ENCODE data around the gene ELMOD3. TPM values are rescaled to one million over a fixed set of nuclear protein-coding genes. Genes with fewer than 3 reads are reported as not detected.
"Not testable (repeated sequence)": the region's sequence is repeated elsewhere in the genome, so short reads cannot be mapped to it uniquely, and the experiment has no call there.

ELMOD3 gene
- total RNA-seq, 1 experiment from 2014 or later, result 14.6 TPM

GRCh38 chr2:85329181-85329651 is 25.4 kb upstream of the ELMOD3 start:
- DNase-seq (ENCODE audit: low spot score), result no peak

GRCh38 chr2:85329701-85330100 is 24.9 kb upstream of the ELMOD3 start:
- not testable (repeated sequence) for DNase-seq (ENCODE audit: low spot score)

- DNase-seq (ENCODE audit: low spot score), result no peak
These were observed 23.5 kb upstream of the ELMOD3 start for GRCh38 chr2:85330839-85331636.

DNA sequence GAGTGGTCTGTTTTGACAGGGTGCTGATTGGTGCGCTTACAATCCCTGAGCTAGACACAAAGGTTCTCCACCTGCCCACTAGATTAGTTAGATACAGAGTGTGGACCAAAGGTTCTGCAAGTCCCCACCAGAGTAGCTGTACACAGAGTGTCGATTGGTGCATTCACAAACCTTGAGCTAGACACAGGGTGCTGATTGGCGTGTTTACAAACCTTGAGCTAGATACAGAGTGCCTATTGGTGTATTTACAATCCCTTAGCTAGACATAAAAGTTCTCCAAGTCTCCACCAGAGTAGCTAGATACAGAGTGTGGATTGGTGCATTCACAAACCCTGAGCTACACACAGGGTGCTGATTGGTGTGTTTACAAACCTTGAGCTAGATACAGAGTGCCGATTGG is 20.7 kb upstream of the ELMOD3 start:
- not testable (repeated sequence) for DNase-seq (ENCODE audit: low spot score)

GRCh38 chr2:85334928-85335327 is 19.6 kb upstream of the ELMOD3 start:
- no peak for DNase-seq (ENCODE audit: low spot score)

DNA sequence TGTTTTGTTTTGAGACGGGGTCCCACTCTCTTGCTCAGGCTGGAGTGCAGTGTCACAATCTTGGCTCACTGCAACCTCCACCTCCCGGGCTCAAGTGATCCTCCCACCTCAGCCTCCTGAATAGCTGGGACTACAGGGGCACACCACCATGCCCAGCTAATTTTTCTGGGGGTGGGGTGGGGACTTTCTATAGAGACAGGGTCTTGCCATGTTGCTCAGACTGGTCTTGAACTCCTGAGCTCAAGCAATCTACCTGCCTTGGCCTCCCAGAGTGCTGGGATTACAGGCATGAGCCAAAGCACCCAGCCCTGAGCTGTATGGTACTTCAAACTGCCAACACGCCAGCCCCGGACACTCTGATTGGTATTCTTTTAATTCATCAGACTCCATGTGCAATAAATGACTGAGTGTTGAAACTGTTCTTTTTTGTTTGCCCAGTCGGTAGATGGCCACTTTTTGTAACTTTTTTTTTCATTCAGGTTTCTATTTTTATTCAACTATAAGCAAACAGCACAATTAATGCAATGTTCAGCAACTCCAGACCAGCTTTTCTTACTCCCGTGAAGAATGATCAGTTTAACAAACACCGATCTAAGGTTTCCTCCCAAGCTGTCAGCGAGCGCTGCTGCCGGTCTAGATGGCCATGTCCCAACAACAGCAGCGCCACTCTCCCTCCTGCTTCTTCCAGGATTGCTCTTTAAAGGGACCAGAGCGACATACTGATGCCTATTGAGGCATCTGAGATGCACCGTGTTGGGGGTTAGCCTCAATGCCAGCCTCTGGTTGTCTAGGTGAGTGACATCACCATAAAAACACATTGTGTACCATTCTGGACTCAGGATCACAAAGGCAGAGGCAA is 14.3 kb upstream of the ELMOD3 start:
- DNase-seq (ENCODE audit: low spot score), result no peak

- no peak for DNase-seq (ENCODE audit: low spot score)
These were observed 13.1 kb upstream of the ELMOD3 start for GRCh38 chr2:85341269-85342029.

DNA sequence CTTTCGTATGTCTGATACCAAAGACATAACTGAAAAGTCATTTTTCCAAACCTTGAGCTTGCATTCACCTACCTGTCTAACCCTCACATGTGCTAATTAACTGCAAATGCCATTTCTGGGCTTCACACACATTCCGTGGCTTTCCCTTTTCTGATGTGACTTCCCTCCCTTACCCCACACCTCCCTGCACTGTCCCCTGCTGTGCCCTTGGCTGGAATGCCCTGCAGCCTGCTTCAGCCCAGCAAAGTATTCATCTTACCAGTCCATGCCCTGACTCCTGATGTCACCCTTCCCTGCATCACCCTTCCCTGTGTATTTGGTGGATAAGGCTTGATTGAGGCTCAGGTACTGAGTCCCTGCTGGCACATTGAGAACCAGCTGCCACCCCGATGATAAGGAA is 12.4 kb upstream of the ELMOD3 start:
- DNase-seq (ENCODE audit: low spot score), result no peak

DNA sequence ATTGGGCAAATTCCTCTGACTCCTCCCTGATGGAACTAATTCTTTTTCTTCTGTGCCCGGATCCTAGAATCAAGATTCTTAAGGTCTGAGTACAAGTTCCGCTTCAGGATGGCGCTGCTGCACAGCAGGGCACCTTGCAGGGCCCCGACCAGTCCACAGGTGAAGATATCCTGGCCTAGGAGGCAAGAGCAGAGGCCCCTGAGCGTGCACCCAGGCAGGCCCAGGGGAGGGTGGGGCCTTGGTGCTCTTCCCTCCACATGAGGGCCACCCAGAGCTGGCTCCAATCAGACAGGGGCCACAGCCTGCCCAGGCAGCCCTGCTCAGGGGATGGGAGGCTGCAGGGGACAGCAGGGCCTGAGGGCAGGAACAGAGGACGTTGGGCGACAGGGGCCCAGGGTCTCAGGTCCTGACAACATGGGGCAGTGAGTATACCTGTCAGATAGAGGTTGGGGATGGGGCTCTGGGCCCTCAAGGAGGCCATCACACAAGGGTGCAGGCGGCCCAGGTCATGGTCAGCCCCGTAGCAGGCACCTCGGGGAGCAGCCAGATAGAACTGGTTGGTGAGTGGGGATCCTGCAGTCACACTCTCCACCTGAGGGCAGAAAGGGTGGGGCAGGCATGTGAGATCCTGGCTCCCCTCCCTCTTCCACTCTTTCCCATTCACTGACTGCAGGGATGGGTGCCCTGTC is 11.2 kb upstream of the ELMOD3 start:
- not testable (repeated sequence) for DNase-seq (ENCODE audit: low spot score)

DNA sequence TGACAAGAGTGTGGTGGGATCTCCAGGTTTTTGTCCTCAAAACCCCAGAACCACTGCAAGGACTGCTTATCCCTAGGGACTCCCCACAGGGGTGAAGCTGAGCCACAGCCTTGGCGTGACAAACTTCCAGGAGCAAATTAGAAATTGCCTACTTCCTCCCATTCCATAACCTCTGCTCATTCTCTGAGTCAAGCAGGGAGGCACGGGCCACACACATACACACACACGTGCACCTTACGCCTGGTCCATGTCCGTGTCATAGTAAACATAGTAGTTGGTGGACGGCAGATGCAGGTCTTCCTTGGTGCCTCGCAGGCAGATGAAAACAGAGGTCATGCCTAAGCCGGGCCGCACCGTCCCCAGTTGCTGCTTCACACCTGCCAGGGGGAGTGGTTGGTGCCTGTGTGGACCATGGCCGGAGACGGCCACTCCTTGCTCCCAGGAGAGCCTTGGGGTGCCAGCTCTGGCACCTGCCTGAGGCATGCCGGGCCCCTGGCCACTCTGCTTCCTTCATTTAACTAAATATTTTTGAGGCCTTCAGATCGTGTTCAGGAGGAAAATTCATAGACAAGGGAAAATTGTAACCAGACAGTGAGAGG is 10.1 kb upstream of the ELMOD3 start:
- DNase-seq (ENCODE audit: low spot score), result no peak

- no peak for DNase-seq (ENCODE audit: low spot score)
These were observed 7.0 kb upstream of the ELMOD3 start for GRCh38 chr2:85347599-85347998.

DNA sequence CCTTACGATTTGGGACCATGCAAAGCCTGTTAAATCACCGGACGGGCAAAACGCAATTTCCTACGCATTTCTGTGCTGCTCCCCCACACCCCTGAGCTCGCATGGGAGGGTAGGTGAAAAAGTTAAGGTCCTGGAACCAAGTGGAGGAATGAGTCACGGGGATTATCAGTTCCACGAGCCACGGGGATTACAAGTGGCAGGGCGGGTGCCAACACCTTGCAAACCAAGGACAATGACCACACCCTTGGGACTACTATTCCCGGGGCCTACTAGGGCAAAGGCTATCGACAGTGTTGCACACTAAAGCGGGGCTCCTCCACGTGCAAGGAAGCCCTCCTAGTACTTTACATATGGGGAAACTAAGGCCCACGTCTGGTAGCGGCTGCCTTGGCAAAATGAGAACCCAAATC is 688 bp upstream of the ELMOD3 start:
- no peak for DNase-seq (ENCODE audit: low spot score)

- DNase-seq (ENCODE audit: low spot score), result no peak
These were observed 473 bp downstream of the ELMOD3 start for GRCh38 chr2:85355073-85355410.

GRCh38 chr2:85355521-85355920 is 952 bp downstream of the ELMOD3 start:
- no peak for DNase-seq (ENCODE audit: low spot score)

- DNase-seq (ENCODE audit: low spot score), result no peak
These were observed 1.6 kb downstream of the ELMOD3 start for GRCh38 chr2:85356186-85356585.

DNA sequence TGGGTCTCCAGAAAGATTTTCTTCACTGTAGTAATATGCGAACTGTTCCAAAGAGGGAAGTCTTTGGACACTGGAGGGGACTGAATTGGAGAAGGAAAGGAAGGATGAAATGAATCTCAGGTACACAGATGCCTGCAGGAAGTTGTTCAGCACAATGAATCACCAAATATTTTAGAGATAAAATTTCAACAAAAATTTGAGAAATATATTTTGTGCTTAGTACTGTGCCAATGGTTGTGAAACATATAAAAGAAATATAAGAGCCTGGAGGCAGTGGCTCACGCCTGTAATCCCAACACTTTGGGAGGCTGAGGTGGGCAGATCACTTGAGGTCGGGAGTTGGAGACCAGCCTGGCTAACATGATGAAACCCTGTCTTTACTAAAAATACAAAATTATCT is 3.2 kb downstream of the ELMOD3 start:
- DNase-seq (ENCODE audit: low spot score), result no peak

GRCh38 chr2:85362653-85363387 is 8.3 kb downstream of the ELMOD3 start:
- DNase-seq (ENCODE audit: low spot score), result not testable (repeated sequence)

GRCh38 chr2:85367180-85367579 is 12.6 kb downstream of the ELMOD3 start:
- no peak for DNase-seq (ENCODE audit: low spot score)

DNA sequence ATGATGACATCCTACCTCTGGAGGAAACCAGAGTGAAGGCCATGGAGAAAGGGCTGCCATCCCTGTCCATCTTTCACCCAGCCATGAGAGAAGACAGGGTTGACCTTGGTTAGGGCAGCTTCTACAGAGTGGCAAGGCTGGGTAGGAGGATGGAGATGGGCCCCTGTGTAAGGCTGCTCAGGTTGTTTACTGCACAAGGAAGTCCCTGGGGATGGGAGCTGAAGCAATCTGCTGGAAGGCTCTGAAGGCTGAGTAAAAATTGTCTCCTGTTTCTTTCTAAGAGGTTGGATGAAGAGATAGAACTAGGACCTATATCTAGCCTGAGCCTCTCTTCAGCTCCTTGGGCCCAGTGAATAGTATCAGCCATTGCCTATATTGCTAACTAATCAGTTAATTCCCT is 14.4 kb downstream of the ELMOD3 start:
- DNase-seq (ENCODE audit: low spot score), result no peak

DNA sequence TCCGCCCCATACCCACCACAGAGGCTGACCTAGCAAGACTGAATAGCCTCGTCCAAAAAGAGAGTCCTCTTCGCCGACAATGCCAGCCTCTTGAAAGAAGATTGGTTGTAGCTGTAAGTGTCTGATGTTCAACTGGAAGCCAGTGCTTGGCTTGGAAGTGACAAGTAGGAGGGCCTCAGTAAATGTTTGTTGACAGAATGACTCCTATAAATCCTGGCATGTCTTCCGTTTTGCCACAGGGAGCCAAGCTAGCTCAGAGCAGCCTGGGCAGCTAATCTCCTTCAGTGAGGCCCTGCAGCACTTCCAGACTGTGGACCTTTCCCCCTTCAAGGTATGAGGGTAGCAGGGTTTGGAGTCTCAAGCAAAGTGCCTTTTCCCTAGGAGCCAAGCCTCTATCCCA is 14.9 kb downstream of the ELMOD3 start:
- no peak for DNase-seq (ENCODE audit: low spot score)

Data from H4 (cell line).